ENCODE data around the gene SNX13. TPM values are rescaled to one million over a fixed set of nuclear protein-coding genes. Genes with fewer than 3 reads are reported as not detected.

The SNX13 gene
- total RNA-seq, 1 experiment from 2014 or later = 29.0 TPM

GRCh38 chr7:17943006-17943405, 2.7 kb upstream of the SNX13 start:
- H2BK120ac ChIP-seq (ENCODE audit: low read depth, low read length, poor library complexity, severe bottlenecking) = no peak overlapping the region
- no peak overlapping the region for H3K4ac ChIP-seq (ENCODE audit: low read depth, low read length)
- H2BK5ac ChIP-seq (ENCODE audit: insufficient read length, low read length) = no peak overlapping the region
- H2BK12ac ChIP-seq (ENCODE audit: insufficient read length, low read depth, low read length) = no peak overlapping the region
- Mint-ChIP-seq H3K27ac (no peak overlapping the region), H3K4me1 (peaks cover 19% of the 10 kb centered on the region in 2 experiments), H3K36me3 (ENCODE audit: insufficient read depth in 1 of 3, low read depth in 3 of 3) (no peaks in the 10 kb centered on the region), H3K27me3 (ENCODE audit: low read depth) (no peaks in the 10 kb centered on the region), H3K4me3 (no peak overlapping the region), H3K9me3 (no peaks in the 10 kb centered on the region; a peak in 1 of 5 replicates)
- no peak overlapping the region for H3K56ac ChIP-seq (ENCODE audit: insufficient read length, low read depth, low read length)
- no peaks in the 10 kb centered on the region for H3K79me1 ChIP-seq (ENCODE audit: insufficient read depth, low read depth, low read length, poor library complexity, severe bottlenecking)
- H4K20me1 ChIP-seq (ENCODE audit: control insufficient read depth, insufficient read depth, insufficient read length) = no peaks in the 10 kb centered on the region
- H2BK15ac ChIP-seq (ENCODE audit: low read depth, low read length) = no peak overlapping the region
- H4K91ac ChIP-seq (ENCODE audit: insufficient read length, low read depth, low read length) = no peak overlapping the region
- H3K79me2 ChIP-seq (ENCODE audit: insufficient read depth, low read length) = peaks cover 3% of the 10 kb centered on the region; the same call in 1 of the 2 replicates
- no peak overlapping the region for H2AFZ ChIP-seq (ENCODE audit: low read length)
- H3K14ac ChIP-seq (ENCODE audit: insufficient read depth, low read length) = no peak overlapping the region
- H2BK20ac ChIP-seq (ENCODE audit: low read depth, low read length, poor library complexity, severe bottlenecking) = no peak overlapping the region
- no peak overlapping the region for H4K5ac ChIP-seq (ENCODE audit: insufficient read length, low read depth, low read length)
- H4K8ac ChIP-seq (replicated peaks; ENCODE audit: insufficient read length, low read depth, low read length) = no peak overlapping the region
- no peak overlapping the region for H2AK5ac ChIP-seq (ENCODE audit: insufficient read length, low read length)
- no peak overlapping the region for H3K23ac ChIP-seq (ENCODE audit: insufficient read length, low read depth, low read length)
- H3K27me3 ChIP-seq (ENCODE audit: insufficient read depth, low read length) = no peaks in the 10 kb centered on the region
- no peak overlapping the region for H3K4me2 ChIP-seq (ENCODE audit: insufficient read depth, insufficient read length, low read length)
- no peak overlapping the region for H3K9ac ChIP-seq (ENCODE audit: extremely low read depth, insufficient read length, low read length)
- WGBS (ENCODE audit: extremely low coverage, insufficient read length, low lambda C conversion rate) = no CpG with 5 or more reads among the region's 2 CpGs
- H3K23me2 ChIP-seq (ENCODE audit: insufficient read length, low read depth, low read length, poor library complexity, severe bottlenecking) = peaks cover 8% of the 10 kb centered on the region
- H3K27ac ChIP-seq (ENCODE audit: insufficient read length, low read depth, low read length) = no peak overlapping the region
- H3K9me3 ChIP-seq (ENCODE audit: control insufficient read depth, low read depth, low read length) = no peaks in the 10 kb centered on the region
- H3K18ac ChIP-seq (ENCODE audit: insufficient read length, low read depth, low read length) = no peak overlapping the region
- no peak overlapping the region for H3T11ph ChIP-seq (ENCODE audit: low read length)
- H3K4me1 ChIP-seq (ENCODE audit: insufficient read depth, low read length) = peaks cover 3% of the 10 kb centered on the region; the same call in 1 of the 2 replicates
- no peak for TF ChIP-seq CTCF (conservative IDR thresholded peaks at IDR 0.05)
- no peak for DNase-seq
